GM23248 (cell line): ENCODE measurements around the gene MEGF6. TPM values are rescaled to one million over a fixed set of nuclear protein-coding genes. Genes with fewer than 3 reads are reported as not detected.

ENCODE experiments used
- DNase-seq: peaks from one replicate; pipeline ENCODE4 v3.0.0-alpha.2; 2015
- H2AFZ ChIP-seq: fragments of 200-600 bp; sonication (generic); 2 replicates; pipeline ENCODE4 v1.6.1; 2016; ENCODE audit warnings: antibody characterized with exemption
- H3F3A ChIP-seq: fragments of 200-600 bp; sonication (generic); 2 replicates; pipeline ENCODE4 v1.6.1; 2016; ENCODE audit warnings: mild to moderate bottlenecking, antibody characterized with exemption, mixed run types; ENCODE audit not compliant: insufficient read depth
- H3K27ac ChIP-seq: fragments of 200-600 bp; sonication (generic); 2 replicates; pipeline ENCODE4 v1.5.1; 2016; ENCODE audit warnings: mild to moderate bottlenecking
- H3K27me3 ChIP-seq: fragments of 200-600 bp; sonication (generic); replicated peaks from 2 replicates; pipeline ENCODE4 v1.6.1; 2016; ENCODE audit warnings: mild to moderate bottlenecking; ENCODE audit not compliant: insufficient read depth
- H3K36me3 ChIP-seq: fragments of 200-600 bp; sonication (generic); 2 replicates; pipeline ENCODE4 v1.6.1; 2016; ENCODE audit warnings: low read depth, mild to moderate bottlenecking
- H3K4me1 ChIP-seq: fragments of 200-600 bp; sonication (generic); 2 replicates; pipeline ENCODE4 v1.6.1; 2016; ENCODE audit warnings: mild to moderate bottlenecking; ENCODE audit not compliant: insufficient read depth
- H3K4me2 ChIP-seq: fragments of 200-600 bp; sonication (generic); one replicate; pipeline ENCODE4 v1.6.1; 2016; ENCODE audit warnings: mild to moderate bottlenecking; ENCODE audit not compliant: unreplicated experiment
- H3K4me3 ChIP-seq: fragments of 200-600 bp; sonication (generic); 2 replicates; pipeline ENCODE4 v1.5.1; 2016; ENCODE audit warnings: mild to moderate bottlenecking
- H3K79me2 ChIP-seq: fragments of 200-600 bp; sonication (generic); 2 replicates; pipeline ENCODE4 v1.6.1; 2016; ENCODE audit warnings: mild to moderate bottlenecking; ENCODE audit not compliant: insufficient read depth
- H3K9ac ChIP-seq: fragments of 200-600 bp; sonication (generic); 2 replicates; pipeline ENCODE4 v1.6.1; 2016; ENCODE audit warnings: mild to moderate bottlenecking
- H3K9me2 ChIP-seq: fragments of 200-600 bp; sonication (generic); 2 replicates; pipeline ENCODE4 v1.6.1; 2016; ENCODE audit warnings: mixed run types, mild to moderate bottlenecking, moderate library complexity; ENCODE audit not compliant: insufficient read depth
- H3K9me3 ChIP-seq: fragments of 200-600 bp; sonication (generic); one replicate; pipeline ENCODE4 v1.6.1; 2017; ENCODE audit warnings: low read depth
- H4K20me1 ChIP-seq: fragments of 200-600 bp; sonication (generic); 2 replicates; pipeline ENCODE4 v1.6.0; 2016; ENCODE audit not compliant: insufficient read depth
- EZH2 ChIP-seq: fragments of 200-600 bp; sonication (generic); IDR thresholded peaks from 2 replicates; pipeline ENCODE4 v1.6.1; 2018; ENCODE audit warnings: antibody characterized with exemption, mild to moderate bottlenecking; ENCODE audit not compliant: insufficient read depth, poor library complexity, severe bottlenecking
- EZH2phosphoT487 ChIP-seq: fragments of 200-600 bp; sonication (generic); IDR thresholded peaks from 2 replicates; pipeline ENCODE4 v1.6.1; 2018; ENCODE audit warnings: antibody characterized with exemption, moderate library complexity, mild to moderate bottlenecking, low read depth; ENCODE audit not compliant: insufficient read depth
- WGBS, 2 experiments: methylation state at CpG; one replicate each; pipeline ENCODE4 v1.1.6; 2015 to 2017; ENCODE audit warnings: low lambda C conversion rate in 2 of 2, low coverage in 1 of 2; ENCODE audit errors: missing lambda C conversion rate in 2 of 2; 5-methylcytosine and 5-hydroxymethylcytosine counted together
- in situ Hi-C: fragments of 300-500 bp; cut with MboI; formaldehyde crosslinking; loops from 2 replicates; pipeline ENCODE4 v1.15.0; 2020
- polyA plus RNA-seq: library from polyadenylated mRNA; unstranded; fragments of >200 nt; fragmentation: Nextera tagmentation; extraction: Ambion mirVana; gene quantifications from 2 replicates; pipeline ENCODE4 v1.2.1, GENCODE V29; 2016
- total RNA-seq: library from RNA; depleted of rRNA; stranded (reverse); fragments of >200 nt; shearing (Covaris generic); gene quantifications from 2 replicates; pipeline ENCODE4 v1.2.3, GENCODE V29; 2014

MEGF6 gene
- total and polyA plus RNA-seq, 2 experiments from 2014 or later: 37.9 to 108 TPM

- Histone ChIP-seq H3K9me3 (no peaks in the 10 kb centered on the region), H3F3A (no peaks in the 10 kb centered on the region), H3K79me2 (no peaks in the 10 kb centered on the region), H3K27me3 (no peaks in the 10 kb centered on the region), H4K20me1 (no peaks in the 10 kb centered on the region), H3K4me3 (no peak overlapping the region), H3K4me1 (no peaks in the 10 kb centered on the region), H3K4me2 (no peak overlapping the region), H3K9me2 (no peaks in the 10 kb centered on the region), H3K27ac (no peak overlapping the region), H3K9ac (no peak overlapping the region), H2AFZ (no peak overlapping the region), H3K36me3 (no peaks in the 10 kb centered on the region)
- no peak for DNase-seq
- WGBS, 2 experiments: 88 to 90% methylated on average over 12 of the region's 12 CpGs
- TF ChIP-seq EZH2 (no peak), EZH2phosphoT487 (no peak)
- in situ Hi-C loops: no loop called here
Measured at GRCh38 chr1:3510956-3511250, 100.4 kb downstream of the MEGF6 start.

GRCh38 chr1:3510136-3510955 is 101.0 kb downstream of the MEGF6 start:
- Histone ChIP-seq H3K9ac (no peak overlapping the region), H3K4me1 (no peaks in the 10 kb centered on the region), H3K36me3 (no peaks in the 10 kb centered on the region), H3K27ac (no peak overlapping the region), H3K9me3 (no peaks in the 10 kb centered on the region), H2AFZ (no peak overlapping the region), H4K20me1 (no peaks in the 10 kb centered on the region), H3K4me2 (no peak overlapping the region), H3K4me3 (no peak overlapping the region), H3K79me2 (no peaks in the 10 kb centered on the region), H3F3A (no peaks in the 10 kb centered on the region), H3K27me3 (no peaks in the 10 kb centered on the region), H3K9me2 (no peaks in the 10 kb centered on the region)
- no peak for DNase-seq
- no peak for TF ChIP-seq EZH2phosphoT487
- in situ Hi-C loops: no loop called here
- WGBS, 2 experiments: 84 to 85% methylated on average over 27 to 32 of the region's 32 CpGs

- Histone ChIP-seq H3K79me2 (no peaks in the 10 kb centered on the region), H4K20me1 (no peaks in the 10 kb centered on the region), H3K27me3 (no peaks in the 10 kb centered on the region), H2AFZ (no peak overlapping the region), H3K9me2 (no peaks in the 10 kb centered on the region), H3K9me3 (no peaks in the 10 kb centered on the region), H3K9ac (no peak overlapping the region), H3K36me3 (no peaks in the 10 kb centered on the region), H3K4me1 (peaks cover 5% of the 10 kb centered on the region), H3K4me2 (no peak overlapping the region), H3F3A (no peaks in the 10 kb centered on the region), H3K27ac (no peak overlapping the region), H3K4me3 (no peak overlapping the region)
- DNase-seq: no peak
- TF ChIP-seq EZH2phosphoT487: no peak
- no peak for TF ChIP-seq EZH2
- WGBS, 2 experiments: 88 to 93% methylated on average over 16 to 19 of the region's 21 CpGs
- in situ Hi-C loops: no loop called here
Measured at GRCh38 chr1:3509721-3510120, 101.6 kb downstream of the MEGF6 start.

- H3K27ac ChIP-seq: no peak overlapping the region
- in situ Hi-C loops: no loop called here
- H3K27me3 ChIP-seq: no peaks in the 10 kb centered on the region
- no peaks in the 10 kb centered on the region for H3K79me2 ChIP-seq
- no peaks in the 10 kb centered on the region for H3K36me3 ChIP-seq
- TF ChIP-seq EZH2 (no peak), EZH2phosphoT487 (no peak)
- H3K4me1 ChIP-seq: peaks cover 12% of the 10 kb centered on the region
- H3K4me3 ChIP-seq: no peak overlapping the region
- H4K20me1 ChIP-seq: no peaks in the 10 kb centered on the region
- WGBS, 2 experiments: 92% methylated on average over 23 to 27 of the region's 33 CpGs
- no peak overlapping the region for H3K4me2 ChIP-seq
- DNase-seq: no peak
- H3F3A ChIP-seq: no peaks in the 10 kb centered on the region
- H3K9me2 ChIP-seq: no peaks in the 10 kb centered on the region
- no peak overlapping the region for H3K9ac ChIP-seq
- no peaks in the 10 kb centered on the region for H3K9me3 ChIP-seq
- H2AFZ ChIP-seq: no peak overlapping the region
Measured at GRCh38 chr1:3508757-3509415, 102.4 kb downstream of the MEGF6 start.
